ENCODE measurements around the gene SELENON. TPM values are rescaled to one million over a fixed set of nuclear protein-coding genes. Genes with fewer than 3 reads are reported as not detected.
A peak's percentile ranks its signal among the peaks of the same experiment; 100 is the strongest.

Gene SELENON
- total RNA-seq, 1 donor: 33.7 TPM

DNA sequence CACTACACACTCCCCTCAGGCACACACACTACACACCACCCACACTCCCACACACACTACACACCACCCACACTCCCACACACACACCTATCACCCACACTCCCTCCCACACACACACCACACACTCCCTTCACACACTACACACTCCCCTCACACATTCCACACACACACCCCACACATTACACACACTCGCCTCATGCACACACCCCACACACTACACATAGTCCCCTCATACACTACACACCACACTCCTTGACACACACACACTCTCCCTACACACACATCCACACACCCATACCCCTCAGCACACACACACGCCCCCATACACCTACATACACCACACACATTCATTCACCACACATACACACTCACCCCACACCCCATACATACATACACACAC, 31.0 kb upstream of the SELENON start:
- H3K4me2 ChIP-seq (ENCODE audit: insufficient read depth, low read length): no peak overlapping the region
- TF ChIP-seq, protein P1, sequence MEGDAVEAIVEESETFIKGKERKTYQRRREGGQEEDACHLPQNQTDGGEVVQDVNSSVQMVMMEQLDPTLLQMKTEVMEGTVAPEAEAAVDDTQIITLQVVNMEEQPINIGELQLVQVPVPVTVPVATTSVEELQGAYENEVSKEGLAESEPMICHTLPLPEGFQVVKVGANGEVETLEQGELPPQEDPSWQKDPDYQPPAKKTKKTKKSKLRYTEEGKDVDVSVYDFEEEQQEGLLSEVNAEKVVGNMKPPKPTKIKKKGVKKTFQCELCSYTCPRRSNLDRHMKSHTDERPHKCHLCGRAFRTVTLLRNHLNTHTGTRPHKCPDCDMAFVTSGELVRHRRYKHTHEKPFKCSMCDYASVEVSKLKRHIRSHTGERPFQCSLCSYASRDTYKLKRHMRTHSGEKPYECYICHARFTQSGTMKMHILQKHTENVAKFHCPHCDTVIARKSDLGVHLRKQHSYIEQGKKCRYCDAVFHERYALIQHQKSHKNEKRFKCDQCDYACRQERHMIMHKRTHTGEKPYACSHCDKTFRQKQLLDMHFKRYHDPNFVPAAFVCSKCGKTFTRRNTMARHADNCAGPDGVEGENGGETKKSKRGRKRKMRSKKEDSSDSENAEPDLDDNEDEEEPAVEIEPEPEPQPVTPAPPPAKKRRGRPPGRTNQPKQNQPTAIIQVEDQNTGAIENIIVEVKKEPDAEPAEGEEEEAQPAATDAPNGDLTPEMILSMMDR (IDR thresholded peaks at IDR 0.05; ENCODE audit: extremely low read depth, low read depth, low read length): no peak

DNA sequence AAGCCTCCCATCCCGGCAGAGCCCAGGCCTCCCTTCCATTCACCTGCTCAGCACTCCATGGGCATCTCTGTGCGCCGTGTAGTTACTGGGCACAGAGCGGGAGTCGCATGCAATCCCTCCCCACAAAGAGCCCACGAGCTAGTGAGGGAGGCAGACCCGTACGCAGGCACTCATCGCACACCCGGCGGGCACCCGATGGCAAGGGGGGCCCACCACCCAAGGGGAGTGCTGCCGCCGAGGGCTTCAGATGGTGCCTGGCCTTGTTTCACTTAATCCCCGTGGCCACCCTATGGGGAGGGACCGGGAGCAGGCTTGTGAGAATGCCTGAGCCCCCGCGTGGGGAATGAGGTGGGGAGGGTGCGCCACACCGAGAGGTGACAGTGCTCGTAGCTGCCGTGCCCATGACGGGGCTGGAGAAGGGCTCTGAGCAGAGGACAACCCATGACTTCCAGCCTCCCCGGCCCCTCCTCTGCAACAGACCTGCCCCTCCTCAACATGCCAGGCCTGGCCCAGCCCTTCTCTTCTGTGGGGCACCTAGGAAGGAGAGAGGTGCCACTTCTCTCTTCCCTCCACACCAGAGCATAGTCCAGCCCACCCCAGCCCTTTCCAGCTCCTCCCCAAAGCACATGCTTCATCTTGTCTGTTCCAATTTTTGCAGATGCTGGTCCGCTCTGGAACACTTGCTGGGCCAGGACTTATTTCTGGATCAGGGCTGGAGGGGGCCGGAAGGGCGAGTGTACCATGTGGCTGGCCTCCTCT, 30.2 kb upstream of the SELENON start:
- H3K9me3 ChIP-seq (ENCODE audit: low read depth, low read length): no peaks in the 10 kb centered on the region
- no peak overlapping the region for H3K4me3 ChIP-seq (ENCODE audit: insufficient read depth, low read length)
- TF ChIP-seq, protein P1 (IDR thresholded peaks at IDR 0.05; ENCODE audit: extremely low read depth, low read depth, low read length): no peak

More for the DNA sequence above, 31.0 kb upstream of the SELENON start:
- H4K20me1 ChIP-seq (ENCODE audit: insufficient read depth, low read length): no peaks in the 10 kb centered on the region
- H2AFZ ChIP-seq (ENCODE audit: low read length): no peak overlapping the region
- no peaks in the 10 kb centered on the region for H3K4me1 ChIP-seq (ENCODE audit: insufficient read depth, low read length)
- no peak overlapping the region for H3K4me3 ChIP-seq (ENCODE audit: insufficient read depth, low read length)
- no peak for DNase-seq (ENCODE audit: insufficient read length, low spot score, missing footprints)
- H3K79me2 ChIP-seq (ENCODE audit: insufficient read depth, low read length): no peaks in the 10 kb centered on the region
- no peaks in the 10 kb centered on the region for H3K36me3 ChIP-seq (ENCODE audit: insufficient read depth, low read length)
- no peak overlapping the region for H3K27ac ChIP-seq (ENCODE audit: low read depth, low read length)
- H3K27me3 ChIP-seq (ENCODE audit: insufficient read depth, low read length): no peaks in the 10 kb centered on the region
- H3K9me3 ChIP-seq (ENCODE audit: low read depth, low read length): no peaks in the 10 kb centered on the region

DNA sequence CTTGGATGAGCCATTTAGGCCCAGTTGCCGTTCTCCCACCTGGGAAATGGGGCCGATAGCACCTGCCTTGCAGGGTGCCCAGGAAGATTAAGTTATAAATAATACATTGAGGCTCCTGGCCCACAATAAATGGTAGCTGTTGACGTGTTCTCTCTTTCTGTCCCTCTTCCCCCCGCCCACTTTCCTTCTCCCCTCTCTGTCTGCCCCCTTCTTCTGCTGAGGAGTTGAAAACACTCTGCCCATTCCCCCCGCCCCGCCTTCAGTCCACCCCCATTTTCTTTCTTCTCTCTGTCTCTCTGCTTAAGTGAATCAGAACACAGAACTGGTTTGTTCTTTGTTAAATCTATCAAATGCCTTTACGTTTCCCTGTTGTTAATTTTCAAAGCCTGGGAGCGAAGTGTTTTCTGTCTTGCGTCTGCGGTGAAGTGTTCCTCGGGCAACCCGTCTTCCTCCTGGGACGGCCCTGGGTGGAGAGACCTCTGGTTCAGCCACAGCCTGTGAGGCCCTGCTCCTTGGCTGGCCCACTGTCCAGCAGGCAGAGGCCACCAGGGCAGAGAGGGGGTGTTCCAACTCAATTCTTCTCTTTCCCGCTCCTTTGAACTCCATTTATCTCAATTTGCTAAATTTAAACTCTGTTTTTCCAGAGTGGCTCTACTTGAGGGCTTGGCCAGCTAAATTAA, 29.3 kb upstream of the SELENON start:
- Histone ChIP-seq H3K27me3 (ENCODE audit: insufficient read depth, low read length) (no peaks in the 10 kb centered on the region), H3K79me2 (ENCODE audit: insufficient read depth, low read length) (no peaks in the 10 kb centered on the region), H3K4me2 (ENCODE audit: insufficient read depth, low read length) (no peak overlapping the region), H3K4me3 (ENCODE audit: insufficient read depth, low read length) (no peak overlapping the region), H3K4me1 (ENCODE audit: insufficient read depth, low read length) (no peaks in the 10 kb centered on the region), H4K20me1 (ENCODE audit: insufficient read depth, low read length) (no peaks in the 10 kb centered on the region), H3K27ac (ENCODE audit: low read depth, low read length) (no peak overlapping the region), H3K36me3 (ENCODE audit: insufficient read depth, low read length) (no peaks in the 10 kb centered on the region), H2AFZ (ENCODE audit: low read length) (no peak overlapping the region), H3K9me3 (ENCODE audit: low read depth, low read length) (no peaks in the 10 kb centered on the region)
- DNase-seq (ENCODE audit: insufficient read length, low spot score, missing footprints): peak; percentile 65
- TF ChIP-seq, protein P1 (IDR thresholded peaks at IDR 0.05; ENCODE audit: extremely low read depth, low read depth, low read length): no peak

More for the DNA sequence above, 30.2 kb upstream of the SELENON start:
- Histone ChIP-seq H3K27ac (ENCODE audit: low read depth, low read length) (no peak overlapping the region), H3K4me2 (ENCODE audit: insufficient read depth, low read length) (no peak overlapping the region), H2AFZ (ENCODE audit: low read length) (no peak overlapping the region), H3K79me2 (ENCODE audit: insufficient read depth, low read length) (no peaks in the 10 kb centered on the region), H3K27me3 (ENCODE audit: insufficient read depth, low read length) (no peaks in the 10 kb centered on the region), H3K36me3 (ENCODE audit: insufficient read depth, low read length) (no peaks in the 10 kb centered on the region), H4K20me1 (ENCODE audit: insufficient read depth, low read length) (no peaks in the 10 kb centered on the region), H3K4me1 (ENCODE audit: insufficient read depth, low read length) (no peaks in the 10 kb centered on the region)
- peak; percentile 72 for DNase-seq (ENCODE audit: insufficient read length, low spot score, missing footprints)
